22Rv1 (cell line): ENCODE data around the gene MEOX1.

Experiments
- H3K27ac ChIP-seq: fragments of 450-650 bp; 2 replicates; pipeline ENCODE4 v1.5.1; 2017
- ZFX ChIP-seq: fragments of 450-650 bp; IDR thresholded peaks from 2 replicates; pipeline ENCODE4 v1.6.1; 2017; ENCODE audit warnings: antibody characterized with exemption, borderline replicate concordance
- TF ChIP-seq, protein P1 (sequence below): fragments of 450-650 bp; IDR thresholded peaks from 2 replicates; pipeline ENCODE4 v1.5.1; 2017; ENCODE audit warnings: mild to moderate bottlenecking

Gene MEOX1

GRCh38 chr17:43661699-43662412, at the start of gene MEOX1:
Gene MEOX1, minus strand, starts transcription at chr17:43661922. Its CDS starts 388 bp downstream, at chr17:43661534.
- H3K27ac ChIP-seq, result no peak within 1 kb of the TSS
- TF ChIP-seq ZFX, result no peak
- TF ChIP-seq, protein P1, sequence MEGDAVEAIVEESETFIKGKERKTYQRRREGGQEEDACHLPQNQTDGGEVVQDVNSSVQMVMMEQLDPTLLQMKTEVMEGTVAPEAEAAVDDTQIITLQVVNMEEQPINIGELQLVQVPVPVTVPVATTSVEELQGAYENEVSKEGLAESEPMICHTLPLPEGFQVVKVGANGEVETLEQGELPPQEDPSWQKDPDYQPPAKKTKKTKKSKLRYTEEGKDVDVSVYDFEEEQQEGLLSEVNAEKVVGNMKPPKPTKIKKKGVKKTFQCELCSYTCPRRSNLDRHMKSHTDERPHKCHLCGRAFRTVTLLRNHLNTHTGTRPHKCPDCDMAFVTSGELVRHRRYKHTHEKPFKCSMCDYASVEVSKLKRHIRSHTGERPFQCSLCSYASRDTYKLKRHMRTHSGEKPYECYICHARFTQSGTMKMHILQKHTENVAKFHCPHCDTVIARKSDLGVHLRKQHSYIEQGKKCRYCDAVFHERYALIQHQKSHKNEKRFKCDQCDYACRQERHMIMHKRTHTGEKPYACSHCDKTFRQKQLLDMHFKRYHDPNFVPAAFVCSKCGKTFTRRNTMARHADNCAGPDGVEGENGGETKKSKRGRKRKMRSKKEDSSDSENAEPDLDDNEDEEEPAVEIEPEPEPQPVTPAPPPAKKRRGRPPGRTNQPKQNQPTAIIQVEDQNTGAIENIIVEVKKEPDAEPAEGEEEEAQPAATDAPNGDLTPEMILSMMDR, result no peak

DNA sequence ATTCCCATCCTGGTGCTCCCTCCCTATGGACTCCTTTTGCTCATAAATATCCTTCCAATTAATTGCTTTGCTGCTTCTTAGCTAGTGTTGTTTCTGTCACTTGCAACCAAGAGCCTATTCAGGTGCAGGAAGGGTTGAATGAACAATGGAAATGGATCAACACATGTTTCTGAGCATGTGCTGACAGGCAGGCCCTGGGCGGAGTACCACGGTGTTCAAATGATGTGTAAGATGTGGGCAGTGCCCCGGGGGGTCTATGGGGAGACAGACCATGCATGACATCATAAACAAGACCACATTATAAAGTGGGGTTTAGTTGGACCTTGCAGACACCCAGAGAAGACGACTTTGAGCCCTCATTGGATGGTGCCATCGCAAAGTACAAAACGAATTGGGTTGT, 48.4 kb upstream of the MEOX1 start:
- no peak for TF ChIP-seq ZFX
- TF ChIP-seq, protein P1, result no peak
- no peak overlapping the region for H3K27ac ChIP-seq

- TF ChIP-seq, protein P1, result no peak
- TF ChIP-seq ZFX, result no peak
- no peak overlapping the region for H3K27ac ChIP-seq
Measured at GRCh38 chr17:43709210-43709609, 47.5 kb upstream of the MEOX1 start.

DNA sequence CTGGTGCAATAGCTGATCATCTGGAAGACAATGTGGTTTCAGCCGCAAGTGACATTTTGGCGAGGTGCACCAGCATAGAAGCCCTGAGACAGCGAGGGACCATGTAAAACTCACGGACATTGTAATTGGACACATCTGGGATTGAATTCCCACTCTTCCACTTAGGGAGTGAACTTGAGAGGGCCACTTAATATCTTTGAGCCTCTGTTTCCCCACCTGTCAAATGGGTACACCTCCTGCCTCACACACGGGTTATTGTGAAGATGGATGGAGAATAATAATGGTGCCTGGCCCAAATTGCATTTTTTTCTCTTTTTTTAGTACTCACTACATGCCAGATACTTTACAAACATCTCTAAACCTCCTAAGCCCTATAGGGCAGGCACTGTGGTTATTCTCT, 45.5 kb upstream of the MEOX1 start:
- no peak overlapping the region for H3K27ac ChIP-seq
- TF ChIP-seq ZFX, result no peak
- TF ChIP-seq, protein P1, result no peak

DNA sequence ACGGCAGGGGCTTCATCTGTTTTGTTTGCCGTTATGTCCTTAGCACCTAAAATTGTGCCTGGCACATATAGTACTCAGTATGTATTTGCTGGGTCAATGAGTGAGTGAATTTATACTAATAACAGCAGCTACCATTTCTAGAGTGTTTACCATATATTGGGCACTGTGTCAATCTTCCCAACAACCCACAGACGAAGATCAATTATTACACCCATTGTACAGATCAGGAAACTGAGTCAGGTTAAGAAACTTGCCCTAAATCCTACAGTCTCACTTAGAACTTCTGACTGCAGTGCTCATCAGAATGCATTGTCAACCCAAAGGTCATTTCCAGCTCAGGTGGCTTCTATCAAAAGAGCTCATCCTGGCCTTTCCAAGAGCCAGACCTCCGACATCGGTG, 44.5 kb upstream of the MEOX1 start:
- H3K27ac ChIP-seq, result no peak overlapping the region
- TF ChIP-seq, protein P1, result no peak
- no peak for TF ChIP-seq ZFX

- TF ChIP-seq ZFX, result no peak
- TF ChIP-seq, protein P1, result no peak
- no peak overlapping the region for H3K27ac ChIP-seq
Measured at GRCh38 chr17:43703630-43704029, 41.9 kb upstream of the MEOX1 start.

GRCh38 chr17:43702637-43703036, 40.9 kb upstream of the MEOX1 start:
- TF ChIP-seq ZFX, result no peak
- TF ChIP-seq, protein P1, result no peak
- no peak overlapping the region for H3K27ac ChIP-seq
